Activated B cell treated with CpG ODN at 0.5 μM for 24 hours (primary cell): Measurements from ENCODE around the gene IL36G. TPM values are rescaled to one million over a fixed set of nuclear protein-coding genes. Genes with fewer than 3 reads are reported as not detected.
"Not testable (repeated sequence)": the region's sequence is repeated elsewhere in the genome, so short reads cannot be mapped to it uniquely, and the experiment has no call there.

Source experiments
- ATAC-seq: fragments of 200-7000 bp; cut with Tn5 transposase; one replicate; pipeline ENCODE4 v1.10.0; 2021; ENCODE audit warnings: low read depth, mild to moderate bottlenecking, moderate library complexity
- CTCF ChIA-PET: fragments of 350-600 bp; sonication (Branson Sonifier 250); formaldehyde crosslinking; loops from one replicate; lab custom pipeline; 2021; ENCODE audit warnings: antibody characterized with exemption; lab: Charles Lee
- POLR2A ChIA-PET: fragments of 350-600 bp; sonication (Branson Sonifier 250); formaldehyde crosslinking; loops from one replicate; lab custom pipeline; 2021; ENCODE audit warnings: antibody characterized with exemption; lab: Charles Lee
- DNase-seq: peaks from one replicate; pipeline ENCODE4 v3.0.0; 2022
- H3K27ac Mint-ChIP-seq: one replicate; pipeline ENCODE4 v1.8.0; 2020; ENCODE audit warnings: mixed read lengths
- H3K27me3 Mint-ChIP-seq: one replicate; pipeline ENCODE4 v1.8.0; 2021; ENCODE audit warnings: mixed read lengths
- H3K36me3 Mint-ChIP-seq: one replicate; pipeline ENCODE4 v1.8.0; 2021; ENCODE audit warnings: low read depth, mixed read lengths
- H3K4me1 Mint-ChIP-seq: one replicate; pipeline ENCODE4 v1.8.0; 2021; ENCODE audit warnings: mixed read lengths
- H3K4me3 Mint-ChIP-seq: one replicate; pipeline ENCODE4 v1.8.0; 2020; ENCODE audit warnings: mild to moderate bottlenecking, mixed read lengths
- H3K9me3 Mint-ChIP-seq: one replicate; pipeline ENCODE4 v1.8.0; 2020; ENCODE audit warnings: mixed read lengths
- intact Hi-C: fragments of 100-400 bp; cut with micrococcal nuclease; formaldehyde crosslinking; loops from one replicate; pipeline ENCODE4 v1.15.1; 2024
- total RNA-seq: library from RNA; stranded (reverse); gene quantifications from 2 replicates; pipeline ENCODE4 v1.2.3, GENCODE V29; 2022
- TF ChIP-seq, protein P1 (sequence below): fragments of 200-600 bp; IDR thresholded peaks from one replicate; pipeline ENCODE4 v1.8.0; 2022; ENCODE audit warnings: antibody characterized with exemption, mild to moderate bottlenecking

Gene IL36G
- total RNA-seq = not detected in 2 replicates

DNA sequence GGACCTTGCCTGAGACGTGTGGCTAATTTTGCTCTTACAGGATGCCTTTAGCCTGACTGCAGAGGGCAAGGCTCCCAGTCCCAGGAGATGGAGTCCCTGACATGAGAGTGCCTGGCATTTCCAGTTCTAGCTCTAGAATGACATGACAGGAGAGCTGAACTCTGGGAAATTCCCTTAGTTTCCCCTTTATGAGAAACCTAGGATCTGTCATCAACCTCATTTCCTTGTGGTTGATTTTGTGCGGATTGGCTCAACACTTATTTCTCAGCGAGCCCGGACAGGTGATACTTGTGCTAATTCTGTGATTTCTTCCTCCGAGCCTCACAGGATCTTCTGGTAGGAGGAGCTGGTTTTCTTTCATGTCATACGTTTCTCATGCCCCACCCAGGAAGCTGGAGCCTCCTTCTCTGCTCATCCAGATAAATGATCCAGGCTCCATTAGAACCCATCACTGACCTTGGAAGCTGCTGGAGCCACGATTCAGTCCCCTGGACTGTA, at the start of gene IL36G:
Gene IL36G, plus strand, starts transcription at position 448 of the 498 bp plus-strand sequence. CDS start 633 bp downstream, outside the sequence.
- Mint-ChIP-seq H3K9me3 (no peaks in the 10 kb centered on the region), H3K27ac (no peak within 1 kb of the TSS), H3K4me3 (no peak within 1 kb of the TSS), H3K36me3 (no peaks in the 10 kb centered on the region), H3K4me1 (peaks cover 3% of the 10 kb centered on the region), H3K27me3 (peaks cover 13% of the 10 kb centered on the region)
- ChIA-PET CTCF (no interaction called here), POLR2A (no interaction called here)
- TF ChIP-seq, protein P1, sequence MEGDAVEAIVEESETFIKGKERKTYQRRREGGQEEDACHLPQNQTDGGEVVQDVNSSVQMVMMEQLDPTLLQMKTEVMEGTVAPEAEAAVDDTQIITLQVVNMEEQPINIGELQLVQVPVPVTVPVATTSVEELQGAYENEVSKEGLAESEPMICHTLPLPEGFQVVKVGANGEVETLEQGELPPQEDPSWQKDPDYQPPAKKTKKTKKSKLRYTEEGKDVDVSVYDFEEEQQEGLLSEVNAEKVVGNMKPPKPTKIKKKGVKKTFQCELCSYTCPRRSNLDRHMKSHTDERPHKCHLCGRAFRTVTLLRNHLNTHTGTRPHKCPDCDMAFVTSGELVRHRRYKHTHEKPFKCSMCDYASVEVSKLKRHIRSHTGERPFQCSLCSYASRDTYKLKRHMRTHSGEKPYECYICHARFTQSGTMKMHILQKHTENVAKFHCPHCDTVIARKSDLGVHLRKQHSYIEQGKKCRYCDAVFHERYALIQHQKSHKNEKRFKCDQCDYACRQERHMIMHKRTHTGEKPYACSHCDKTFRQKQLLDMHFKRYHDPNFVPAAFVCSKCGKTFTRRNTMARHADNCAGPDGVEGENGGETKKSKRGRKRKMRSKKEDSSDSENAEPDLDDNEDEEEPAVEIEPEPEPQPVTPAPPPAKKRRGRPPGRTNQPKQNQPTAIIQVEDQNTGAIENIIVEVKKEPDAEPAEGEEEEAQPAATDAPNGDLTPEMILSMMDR = no peak
- no peak for ATAC-seq
- intact Hi-C loops = no loop called here
- no peak for DNase-seq

DNA sequence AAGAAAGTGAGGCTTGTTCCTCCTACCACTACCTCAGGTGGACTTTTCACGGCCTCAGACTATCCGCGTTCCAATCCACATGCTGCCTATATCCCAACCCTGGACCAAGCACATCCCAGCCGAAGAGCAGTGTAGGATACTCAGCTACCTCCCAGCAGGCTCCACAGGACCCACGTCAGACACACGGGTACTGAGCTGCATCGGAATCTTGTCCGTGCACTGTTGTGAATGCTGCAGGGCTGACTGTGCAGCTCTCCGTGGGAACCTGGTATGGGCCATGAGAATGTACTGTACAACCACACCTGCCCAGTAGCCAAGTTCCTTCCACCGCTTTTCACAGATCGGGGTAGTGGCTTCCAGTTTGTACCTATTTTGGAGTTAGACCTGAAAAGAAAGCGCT, 44.5 kb upstream of the IL36G start:
- H3K9me3 Mint-ChIP-seq = no peaks in the 10 kb centered on the region
- TF ChIP-seq, protein P1 = no peak

DNA sequence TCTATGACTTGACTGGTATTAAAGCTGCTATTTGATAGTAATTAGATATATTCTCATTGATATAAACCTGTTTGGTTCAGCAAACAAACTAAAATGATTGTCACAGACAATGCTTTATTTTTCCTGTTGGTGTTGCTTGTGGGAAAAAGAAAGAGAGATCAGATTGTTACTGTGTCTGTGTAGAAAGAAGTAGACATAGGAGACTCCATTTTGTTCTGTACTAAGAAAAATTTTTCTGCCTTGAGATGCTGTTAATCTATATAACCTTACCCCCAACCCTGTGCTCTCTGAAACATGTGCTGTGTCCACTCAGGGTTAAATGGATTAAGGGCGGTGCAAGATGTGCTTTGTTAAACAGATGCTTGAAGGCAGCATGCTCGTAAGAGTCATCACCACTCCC, 43.7 kb upstream of the IL36G start:
- H3K27me3 Mint-ChIP-seq, H3K4me1 Mint-ChIP-seq, CTCF ChIA-PET, ATAC-seq, H3K9me3 Mint-ChIP-seq, POLR2A ChIA-PET, H3K27ac Mint-ChIP-seq, H3K4me3 Mint-ChIP-seq, DNase-seq, H3K36me3 Mint-ChIP-seq, intact Hi-C loops: not testable (repeated sequence)

More for the DNA sequence above, 44.5 kb upstream of the IL36G start:
- H3K36me3 Mint-ChIP-seq = no peaks in the 10 kb centered on the region
- H3K4me3 Mint-ChIP-seq = no peak overlapping the region
- CTCF ChIA-PET = interaction anchor here (1.4 kb wide), 1 partner anchor 8 kb away, joined by 4 read pairs; no protein-coding TSS in a partner anchor
- intact Hi-C loops = no loop called here
- POLR2A ChIA-PET = no interaction called here
- no peaks in the 10 kb centered on the region for H3K4me1 Mint-ChIP-seq
- ATAC-seq (no peak), DNase-seq (no peak)
- peaks cover 5% of the 10 kb centered on the region for H3K27me3 Mint-ChIP-seq
- H3K27ac Mint-ChIP-seq = no peak overlapping the region

DNA sequence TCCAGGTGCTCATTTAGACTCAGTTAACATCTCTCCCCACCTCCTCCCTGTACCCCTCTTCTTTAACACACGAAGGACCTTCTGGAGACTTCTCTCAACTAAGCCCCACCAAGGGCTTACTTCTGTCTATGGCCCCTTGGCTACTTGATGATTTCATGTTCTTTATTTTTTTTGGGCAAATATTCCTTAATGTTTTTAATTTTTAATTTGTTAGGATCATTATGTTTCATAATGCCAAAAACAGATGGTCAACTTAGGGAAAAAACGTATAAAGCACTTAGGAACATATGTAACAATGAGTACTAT, 40.9 kb upstream of the IL36G start:
- no peaks in the 10 kb centered on the region for H3K9me3 Mint-ChIP-seq
- no peak overlapping the region for H3K4me3 Mint-ChIP-seq
- ChIA-PET CTCF (no interaction called here), POLR2A (no interaction called here)
- H3K27ac Mint-ChIP-seq = no peak overlapping the region
- peaks cover 5% of the 10 kb centered on the region for H3K27me3 Mint-ChIP-seq
- intact Hi-C loops = no loop called here
- TF ChIP-seq, protein P1 = no peak
- no peaks in the 10 kb centered on the region for H3K4me1 Mint-ChIP-seq
- ATAC-seq (no peak), DNase-seq (no peak)
- no peaks in the 10 kb centered on the region for H3K36me3 Mint-ChIP-seq

DNA sequence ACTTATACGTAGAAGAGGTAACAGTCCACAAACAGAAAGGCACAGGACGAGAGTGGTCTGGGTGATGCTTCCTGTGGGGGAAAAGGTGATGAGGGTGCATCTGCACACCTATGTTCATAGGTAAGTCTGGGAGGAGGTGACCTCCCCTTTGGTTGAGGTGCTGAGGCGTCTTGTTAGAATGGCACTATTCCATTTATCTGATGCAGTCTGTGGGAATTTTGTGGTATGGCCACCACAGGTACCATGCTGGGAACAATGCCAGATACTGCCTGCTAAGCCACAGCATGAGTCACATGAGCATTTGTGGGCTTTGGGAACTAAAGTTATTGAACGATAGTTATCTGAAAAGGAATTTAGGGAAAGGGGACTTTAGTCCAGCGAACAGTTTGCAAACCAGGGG, 38.9 kb upstream of the IL36G start:
- ATAC-seq (no peak), DNase-seq (no peak)
- peaks cover 10% of the 10 kb centered on the region for H3K27me3 Mint-ChIP-seq
- no peaks in the 10 kb centered on the region for H3K4me1 Mint-ChIP-seq
- intact Hi-C loops = no loop called here
- H3K27ac Mint-ChIP-seq = no peak overlapping the region
- ChIA-PET POLR2A (no interaction called here), CTCF (no interaction called here)
- no peaks in the 10 kb centered on the region for H3K36me3 Mint-ChIP-seq
- no peaks in the 10 kb centered on the region for H3K9me3 Mint-ChIP-seq
- H3K4me3 Mint-ChIP-seq = no peak overlapping the region
- TF ChIP-seq, protein P1 = no peak

DNA sequence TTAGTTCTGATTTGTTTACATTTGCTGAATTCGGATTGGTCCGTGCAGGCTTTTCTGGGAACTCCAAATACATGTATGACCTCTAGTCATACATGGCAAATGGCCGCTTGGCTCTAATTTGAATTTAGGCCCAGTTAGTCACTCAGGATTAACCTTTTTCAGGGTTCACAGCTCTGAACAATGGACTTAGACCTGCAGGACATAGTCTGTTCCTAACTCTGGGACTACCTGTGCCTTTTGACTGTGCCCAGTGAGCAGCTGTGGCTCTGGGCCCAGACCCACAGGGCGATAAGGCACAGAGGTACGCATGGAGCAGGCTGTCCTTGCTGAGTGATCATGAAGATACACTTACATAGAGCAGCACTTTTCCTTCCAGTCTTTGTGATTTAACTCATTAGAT, 38.4 kb upstream of the IL36G start:
- H3K27me3 Mint-ChIP-seq = peaks cover 10% of the 10 kb centered on the region
- TF ChIP-seq, protein P1 = no peak
- no peak overlapping the region for H3K27ac Mint-ChIP-seq
- no peak overlapping the region for H3K4me3 Mint-ChIP-seq
- H3K9me3 Mint-ChIP-seq = no peaks in the 10 kb centered on the region
- ChIA-PET POLR2A (no interaction called here), CTCF (interaction anchor here (1.0 to 4.2 kb wide), 2 partner anchors 16 to 191 kb away, joined by 3 to 66 read pairs; no protein-coding TSS in a partner anchor)
- H3K4me1 Mint-ChIP-seq = no peaks in the 10 kb centered on the region
- ATAC-seq (no peak), DNase-seq (no peak)
- H3K36me3 Mint-ChIP-seq = no peaks in the 10 kb centered on the region
- intact Hi-C loops = no loop called here
